GM13977 (cell line): ENCODE data around the gene PRDM7.

Source experiments
- DNase-seq: peaks from one replicate; pipeline ENCODE4 v3.0.0; 2012; ENCODE audit warnings: low spot score
- CTCF ChIP-seq: IDR thresholded peaks from 2 replicates; pipeline ENCODE4 v1.5.1; 2012; ENCODE audit warnings: mild to moderate bottlenecking, control low read depth; ENCODE audit not compliant: insufficient read depth; ENCODE audit errors: extremely low read depth, missing control alignments
- in situ Hi-C: fragments of 300-500 bp; cut with MboI; formaldehyde crosslinking; loops from one replicate; pipeline ENCODE4 v1.12.0; 2022; ENCODE audit warnings: low sequenced_read_pairs, low pct_unique_long_range_greater_than_20kb, mixed read lengths, inconsistent platforms; ENCODE audit not compliant: unreplicated experiment

PRDM7 gene

GRCh38 chr16:90084215-90084950 is 7.3 kb upstream of the PRDM7 start:
- DNase-seq: no peak
- in situ Hi-C loops: no loop called here
- TF ChIP-seq CTCF: no peak

- DNase-seq: no peak
- in situ Hi-C loops: no loop called here
- TF ChIP-seq CTCF: no peak
Observed at GRCh38 chr16:90083139-90083538, 6.0 kb upstream of the PRDM7 start.

DNA sequence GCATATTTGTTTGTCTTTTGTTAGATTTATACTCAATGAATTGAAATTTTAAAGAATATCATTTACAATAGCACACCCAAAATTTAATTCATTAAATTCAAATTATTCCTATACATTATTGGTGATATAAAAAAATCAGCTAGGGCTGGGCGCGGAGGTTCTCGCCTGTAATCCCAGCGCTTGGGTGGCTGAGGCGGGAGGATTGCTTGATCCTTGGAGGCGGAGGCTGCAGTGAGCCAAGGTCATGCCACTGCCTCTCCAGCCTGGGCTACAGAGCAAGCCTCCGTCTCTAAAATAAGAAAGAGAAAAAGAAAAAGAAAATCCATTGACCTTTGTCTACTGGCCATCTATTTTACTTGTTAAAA is 4.5 kb upstream of the PRDM7 start:
- TF ChIP-seq CTCF: peak; percentile 6
- no peak for DNase-seq
- in situ Hi-C loops: no loop called here

DNA sequence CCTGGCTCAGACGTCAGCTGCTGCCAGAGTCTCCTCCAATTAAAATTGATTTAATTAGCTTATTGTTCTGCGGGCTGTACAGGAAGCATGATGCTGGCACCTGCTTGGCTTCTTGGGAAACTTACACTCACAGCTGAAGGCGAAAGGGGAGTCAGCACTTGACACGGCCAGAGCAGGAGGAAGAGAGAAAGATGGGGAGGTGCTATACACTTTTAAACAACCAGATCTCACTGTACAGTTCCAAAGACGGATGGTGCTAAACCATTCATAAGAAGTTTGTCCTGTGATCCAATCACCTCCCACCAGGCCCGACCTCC is 1.4 kb upstream of the PRDM7 start:
- no peak for DNase-seq
- no peak for TF ChIP-seq CTCF
- in situ Hi-C loops: no loop called here

DNA sequence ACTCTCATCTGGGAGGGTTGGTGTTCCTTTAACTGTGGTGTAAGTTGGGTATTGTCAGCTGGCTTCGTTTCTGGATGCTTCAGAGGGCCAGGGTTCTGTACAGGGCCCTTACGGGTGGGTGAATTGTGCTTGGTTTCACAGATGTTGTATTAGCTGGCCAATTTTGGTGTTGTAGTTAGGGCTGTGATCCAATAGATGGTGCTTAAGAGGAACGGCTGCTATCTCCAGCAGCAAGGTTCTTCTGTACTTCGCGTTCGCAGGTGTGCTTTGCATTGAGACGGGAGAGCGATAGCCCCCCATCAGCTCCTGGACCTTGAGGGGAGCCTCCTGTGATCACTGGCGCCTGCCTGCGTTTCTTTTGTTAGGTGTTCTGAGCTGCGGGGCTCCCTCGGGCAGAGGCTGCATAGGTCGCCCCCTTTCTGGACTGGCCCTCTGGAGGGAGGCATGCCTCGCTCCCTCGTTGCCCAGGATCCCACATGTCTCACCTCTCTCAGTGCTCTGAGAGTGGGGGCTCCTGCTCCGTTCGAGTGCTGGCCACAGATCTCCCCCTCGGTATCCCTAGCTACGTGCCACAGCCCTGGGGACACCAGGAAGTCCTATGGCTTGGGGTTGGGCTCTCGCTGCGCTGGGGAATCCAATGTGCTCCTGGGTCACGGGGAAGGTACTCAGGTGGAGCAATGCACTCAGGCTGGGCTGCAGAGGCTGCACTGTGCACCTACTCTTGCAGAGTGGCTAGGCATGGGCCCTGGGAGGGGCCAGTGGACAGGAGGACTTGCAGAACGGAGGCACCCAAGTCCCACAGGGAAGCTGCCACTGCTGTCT is 837 bp upstream of the PRDM7 start:
- peak; percentile 25 for TF ChIP-seq CTCF
- DNase-seq: peak; percentile 48
- in situ Hi-C loops: no loop called here

DNA sequence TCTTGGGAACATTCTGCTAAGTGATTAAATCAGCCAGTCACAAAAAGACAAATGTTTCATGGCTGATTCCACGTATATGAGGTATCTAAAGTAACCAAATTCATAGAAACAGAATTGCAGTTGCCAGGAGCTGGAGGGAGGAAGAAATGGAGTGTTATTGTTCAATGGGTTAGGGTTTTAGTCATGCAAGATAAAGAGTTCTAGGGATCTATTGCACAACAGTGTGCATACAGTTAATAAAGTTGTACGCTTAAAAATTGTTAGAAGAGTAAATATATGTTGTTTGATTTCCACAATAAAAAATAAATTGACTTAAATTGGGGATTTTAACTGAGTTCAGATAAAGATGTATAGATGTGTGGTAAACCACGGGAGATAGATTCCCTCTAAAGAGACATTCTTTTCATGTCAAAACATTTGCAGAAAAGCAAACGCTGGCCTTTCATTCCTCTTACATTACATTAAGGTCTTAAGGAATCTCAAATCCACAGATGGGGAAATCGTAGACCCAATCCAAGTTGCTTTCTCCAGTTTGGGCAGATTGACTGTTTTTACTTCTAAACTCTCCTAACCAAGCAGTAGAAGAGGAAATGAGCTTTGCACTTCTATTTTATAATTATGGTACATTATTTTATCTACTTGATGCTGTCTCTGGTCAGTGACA is 4.6 kb downstream of the PRDM7 start:
- in situ Hi-C loops: no loop called here
- DNase-seq: no peak
- no peak for TF ChIP-seq CTCF
